Glutamatergic neuron (in vitro differentiated cells): ENCODE results near the gene CABP4. TPM values are rescaled to one million over a fixed set of nuclear protein-coding genes. Genes with fewer than 3 reads are reported as not detected.

Experiments
- DNase-seq: peaks from one replicate; pipeline ENCODE4 v3.0.0; 2022
- H3K27ac Mint-ChIP-seq: one replicate; pipeline ENCODE4 v1.8.0; 2020; ENCODE audit warnings: mild to moderate bottlenecking, mixed read lengths, inconsistent platforms; ENCODE audit not compliant: unreplicated experiment
- H3K27me3 Mint-ChIP-seq: one replicate; pipeline ENCODE4 v1.8.0; 2020; ENCODE audit warnings: mild to moderate bottlenecking, moderate library complexity, mixed read lengths, inconsistent platforms; ENCODE audit not compliant: unreplicated experiment
- H3K36me3 Mint-ChIP-seq: one replicate; pipeline ENCODE4 v1.8.0; 2020; ENCODE audit warnings: mild to moderate bottlenecking, mixed read lengths, inconsistent platforms; ENCODE audit not compliant: unreplicated experiment
- H3K4me1 Mint-ChIP-seq: one replicate; pipeline ENCODE4 v1.8.0; 2020; ENCODE audit warnings: mild to moderate bottlenecking, low read depth, mixed read lengths, inconsistent platforms; ENCODE audit not compliant: unreplicated experiment
- H3K4me3 Mint-ChIP-seq: one replicate; pipeline ENCODE4 v1.8.0; 2020; ENCODE audit warnings: mild to moderate bottlenecking, mixed read lengths, inconsistent platforms; ENCODE audit not compliant: unreplicated experiment
- H3K9me3 Mint-ChIP-seq: one replicate; pipeline ENCODE4 v1.8.0; 2020; ENCODE audit warnings: mild to moderate bottlenecking, moderate library complexity, mixed read lengths, inconsistent platforms; ENCODE audit not compliant: unreplicated experiment
- microRNA-seq: library from miRNA; unstranded; fragments of <30 nt; microRNA quantifications from one replicate; pipeline ENCODE4, GENCODE V29; 2020; ENCODE audit not compliant: unreplicated experiment
- total RNA-seq: library from RNA; stranded (reverse); fragmentation: NEBNext Ultra II Directional; extraction: Animal tissue kit (Norgen Biotek cat#: 25700); gene quantifications from one replicate; pipeline ENCODE4 v1.2.1, GENCODE V29; 2021; ENCODE audit not compliant: unreplicated experiment
- TF ChIP-seq, protein P1 (sequence below): fragments of 200-600 bp; sonication (generic); IDR thresholded peaks from one replicate; pipeline ENCODE4 v1.5.0; 2021; ENCODE audit not compliant: partially characterized antibody, unreplicated experiment

Gene CABP4
- total RNA-seq, 1 donor from 2014 or later: not detected

DNA sequence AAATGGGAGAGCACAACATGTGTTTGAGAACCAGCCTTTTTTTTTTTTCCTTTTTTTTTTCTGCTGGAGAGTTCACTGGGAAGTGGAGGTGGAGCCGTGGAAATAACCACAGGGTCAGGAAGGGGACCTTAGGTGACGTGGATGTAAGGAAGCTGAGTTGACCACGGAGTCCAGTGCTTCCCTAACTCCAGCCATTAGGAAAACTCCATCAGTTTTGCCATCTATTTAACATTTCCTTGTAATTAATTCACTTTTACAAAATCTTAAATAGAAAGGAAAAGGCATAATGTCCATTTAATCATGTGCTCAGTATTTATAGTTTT is 54.8 kb downstream of the CABP4 start:
- TF ChIP-seq, protein P1, sequence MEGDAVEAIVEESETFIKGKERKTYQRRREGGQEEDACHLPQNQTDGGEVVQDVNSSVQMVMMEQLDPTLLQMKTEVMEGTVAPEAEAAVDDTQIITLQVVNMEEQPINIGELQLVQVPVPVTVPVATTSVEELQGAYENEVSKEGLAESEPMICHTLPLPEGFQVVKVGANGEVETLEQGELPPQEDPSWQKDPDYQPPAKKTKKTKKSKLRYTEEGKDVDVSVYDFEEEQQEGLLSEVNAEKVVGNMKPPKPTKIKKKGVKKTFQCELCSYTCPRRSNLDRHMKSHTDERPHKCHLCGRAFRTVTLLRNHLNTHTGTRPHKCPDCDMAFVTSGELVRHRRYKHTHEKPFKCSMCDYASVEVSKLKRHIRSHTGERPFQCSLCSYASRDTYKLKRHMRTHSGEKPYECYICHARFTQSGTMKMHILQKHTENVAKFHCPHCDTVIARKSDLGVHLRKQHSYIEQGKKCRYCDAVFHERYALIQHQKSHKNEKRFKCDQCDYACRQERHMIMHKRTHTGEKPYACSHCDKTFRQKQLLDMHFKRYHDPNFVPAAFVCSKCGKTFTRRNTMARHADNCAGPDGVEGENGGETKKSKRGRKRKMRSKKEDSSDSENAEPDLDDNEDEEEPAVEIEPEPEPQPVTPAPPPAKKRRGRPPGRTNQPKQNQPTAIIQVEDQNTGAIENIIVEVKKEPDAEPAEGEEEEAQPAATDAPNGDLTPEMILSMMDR: no peak
- peaks cover 7% of the 10 kb centered on the region for H3K9me3 Mint-ChIP-seq
- H3K4me3 Mint-ChIP-seq: no peak overlapping the region
- H3K27ac Mint-ChIP-seq: no peak overlapping the region
- peaks cover 19% of the 10 kb centered on the region for H3K27me3 Mint-ChIP-seq
- no peak for DNase-seq
- peaks cover 6% of the 10 kb centered on the region for H3K4me1 Mint-ChIP-seq
- no peaks in the 10 kb centered on the region for H3K36me3 Mint-ChIP-seq

Small RNA genes lying within 50 kb of the gene (microRNA-seq; reads per million reads assigned to microRNA genes)
- 0.69 reads per million for gene MIR6752

Other genes with a start within 250 kb of the CABP4 start
- gene GRK2, start 188.9 kb upstream of the CABP4 start, total RNA-seq: 52.2 TPM
- gene ANKRD13D, start 166.1 kb upstream of the CABP4 start, total RNA-seq: 109 TPM
- 8.3 TPM for gene SSH3, start 151.8 kb upstream of the CABP4 start, total RNA-seq
- 15.4 TPM for gene POLD4, start 101.8 kb upstream of the CABP4 start, total RNA-seq
- gene CLCF1, start 81.8 kb upstream of the CABP4 start, total RNA-seq: not detected
- 12.1 TPM for gene RAD9A, start 63.4 kb upstream of the CABP4 start, total RNA-seq
- gene PPP1CA, start 53.5 kb upstream of the CABP4 start, total RNA-seq: 163 TPM
- gene TBC1D10C, start 51.3 kb upstream of the CABP4 start, total RNA-seq: not detected
- gene CARNS1, start 39.7 kb upstream of the CABP4 start, total RNA-seq: 0.07 TPM
- 69.0 TPM for gene RPS6KB2, start 26.9 kb upstream of the CABP4 start, total RNA-seq
- 2.1 TPM for gene PTPRCAP, start 17.7 kb upstream of the CABP4 start, total RNA-seq
- gene CORO1B, start 11.9 kb upstream of the CABP4 start, total RNA-seq: 88.8 TPM
- gene GPR152, start 2.6 kb upstream of the CABP4 start, total RNA-seq: not detected
- gene TMEM134, start 13.9 kb downstream of the CABP4 start, total RNA-seq: 41.9 TPM
- 43.0 TPM for gene AIP, start 27.7 kb downstream of the CABP4 start, total RNA-seq
- 25.6 TPM for gene PITPNM1, start 50.0 kb downstream of the CABP4 start, total RNA-seq
- 21.9 TPM for gene CDK2AP2, start 52.8 kb downstream of the CABP4 start, total RNA-seq
- gene CABP2, start 68.1 kb downstream of the CABP4 start, total RNA-seq: not detected
- 712 TPM for gene GSTP1, start 128.5 kb downstream of the CABP4 start, total RNA-seq
- 216 TPM for gene NDUFV1, start 151.6 kb downstream of the CABP4 start, total RNA-seq
- 5.8 TPM for gene NUDT8, start 174.6 kb downstream of the CABP4 start, total RNA-seq
- not detected for gene TBX10, start 184.4 kb downstream of the CABP4 start, total RNA-seq
- not detected for gene ACY3, start 195.4 kb downstream of the CABP4 start, total RNA-seq
- not detected for gene ALDH3B2, start 219.3 kb downstream of the CABP4 start, total RNA-seq